LNCaP clone FGC (cell line): ENCODE data around the gene CDIP1.

Experiments
- DNase-seq: peaks from one replicate; pipeline ENCODE4 v3.0.0-alpha.2; 2011; ENCODE audit warnings: low read depth
- H3K4me3 ChIP-seq: 2 replicates; pipeline ENCODE4 v1.5.1; 2011; ENCODE audit warnings: mild to moderate bottlenecking, low read depth, low read length, control low read depth
- TF ChIP-seq, protein P1 (sequence below): IDR thresholded peaks from 2 replicates; pipeline ENCODE4 v1.5.1; 2012; ENCODE audit warnings: mild to moderate bottlenecking; ENCODE audit not compliant: control insufficient read depth, insufficient read depth; ENCODE audit errors: extremely low read depth

The CDIP1 gene

DNA sequence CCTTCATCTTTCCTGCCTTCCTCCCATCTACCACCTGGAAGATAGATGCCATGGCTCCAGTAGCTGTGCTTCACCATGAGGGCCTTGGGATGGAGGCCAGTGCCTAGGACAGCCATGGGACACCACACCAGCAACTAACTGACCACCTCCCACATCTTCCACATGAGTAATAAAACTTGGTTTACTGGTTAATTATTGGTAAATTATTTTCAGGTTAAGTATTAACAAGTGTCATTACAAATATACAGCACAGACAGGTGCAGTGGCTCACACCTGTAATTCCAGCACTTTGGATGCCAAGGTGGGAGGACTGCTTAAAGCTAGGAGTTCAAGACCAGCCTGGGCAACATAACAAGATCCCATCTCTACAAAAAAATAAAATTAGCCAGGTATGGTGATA lies 14.0 kb downstream of the CDIP1 start:
- TF ChIP-seq, protein P1, sequence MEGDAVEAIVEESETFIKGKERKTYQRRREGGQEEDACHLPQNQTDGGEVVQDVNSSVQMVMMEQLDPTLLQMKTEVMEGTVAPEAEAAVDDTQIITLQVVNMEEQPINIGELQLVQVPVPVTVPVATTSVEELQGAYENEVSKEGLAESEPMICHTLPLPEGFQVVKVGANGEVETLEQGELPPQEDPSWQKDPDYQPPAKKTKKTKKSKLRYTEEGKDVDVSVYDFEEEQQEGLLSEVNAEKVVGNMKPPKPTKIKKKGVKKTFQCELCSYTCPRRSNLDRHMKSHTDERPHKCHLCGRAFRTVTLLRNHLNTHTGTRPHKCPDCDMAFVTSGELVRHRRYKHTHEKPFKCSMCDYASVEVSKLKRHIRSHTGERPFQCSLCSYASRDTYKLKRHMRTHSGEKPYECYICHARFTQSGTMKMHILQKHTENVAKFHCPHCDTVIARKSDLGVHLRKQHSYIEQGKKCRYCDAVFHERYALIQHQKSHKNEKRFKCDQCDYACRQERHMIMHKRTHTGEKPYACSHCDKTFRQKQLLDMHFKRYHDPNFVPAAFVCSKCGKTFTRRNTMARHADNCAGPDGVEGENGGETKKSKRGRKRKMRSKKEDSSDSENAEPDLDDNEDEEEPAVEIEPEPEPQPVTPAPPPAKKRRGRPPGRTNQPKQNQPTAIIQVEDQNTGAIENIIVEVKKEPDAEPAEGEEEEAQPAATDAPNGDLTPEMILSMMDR = no peak
- DNase-seq = no peak
- no peak overlapping the region for H3K4me3 ChIP-seq

DNA sequence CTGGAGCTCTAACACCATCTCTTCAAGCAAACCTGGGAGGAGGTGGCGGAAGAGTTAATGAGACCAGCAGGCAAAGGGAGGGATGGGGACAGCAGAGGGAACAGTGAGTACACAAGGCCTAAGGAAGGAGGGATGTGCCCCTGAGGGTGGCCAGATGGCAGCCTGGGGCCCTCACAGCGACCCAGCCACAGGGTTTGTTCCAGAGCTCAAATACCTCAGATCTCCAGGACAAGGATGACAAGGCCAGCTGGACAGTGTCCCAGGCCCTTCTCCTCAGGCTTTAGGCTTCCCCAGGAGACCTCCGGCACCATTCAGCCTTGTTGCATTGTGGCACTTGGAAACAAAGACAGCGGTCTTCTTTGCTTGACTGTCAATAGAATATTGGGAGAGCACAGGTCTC lies 14.9 kb downstream of the CDIP1 start:
- DNase-seq = no peak
- TF ChIP-seq, protein P1 = no peak
- H3K4me3 ChIP-seq = no peak overlapping the region

DNA sequence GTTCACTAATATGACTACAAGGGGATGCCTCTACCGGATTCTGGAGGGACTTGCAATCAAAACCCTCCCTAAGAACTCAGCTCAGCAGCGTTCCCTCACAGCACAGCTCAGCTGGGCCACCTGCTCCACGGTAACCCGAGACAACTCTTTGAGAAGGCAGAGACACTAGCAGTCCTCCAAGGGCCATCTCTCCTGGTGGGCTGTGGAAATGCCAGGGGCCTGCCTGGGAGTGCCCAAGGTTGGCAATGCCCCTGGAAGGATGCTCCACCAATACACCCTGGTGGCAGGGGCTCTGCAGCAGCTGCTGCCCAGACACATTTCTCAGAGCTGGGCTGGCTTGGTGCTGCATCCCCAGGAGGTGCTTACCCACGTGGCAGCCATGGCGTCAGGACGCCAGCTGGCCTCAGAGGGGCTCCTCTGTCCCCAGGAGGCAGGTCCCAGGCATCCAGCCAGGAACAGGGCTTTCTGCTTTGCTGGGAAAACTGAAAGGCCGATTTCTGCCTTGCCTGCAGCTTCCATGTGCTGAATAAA lies 16.5 kb downstream of the CDIP1 start:
- TF ChIP-seq, protein P1 = no peak
- no peak for DNase-seq
- no peak overlapping the region for H3K4me3 ChIP-seq

DNA sequence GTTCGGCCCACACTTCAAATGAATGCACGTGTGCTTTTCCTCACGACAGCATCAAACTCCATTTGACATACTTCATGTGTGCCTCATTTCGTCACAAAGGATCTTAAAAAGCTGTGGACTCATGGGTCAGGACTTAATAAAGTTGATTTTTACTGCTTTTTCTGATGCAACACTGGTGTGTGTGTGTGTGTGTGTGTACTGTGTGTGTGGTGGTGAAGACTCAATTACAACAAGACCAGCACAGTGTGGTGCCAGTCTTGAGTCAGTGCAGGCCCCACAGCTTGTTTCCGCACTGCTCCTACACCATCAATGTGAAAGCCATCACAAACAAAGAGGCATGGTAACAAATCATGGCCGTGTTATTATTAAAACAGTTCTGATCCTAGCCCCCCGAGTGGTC lies 17.7 kb downstream of the CDIP1 start:
- no peak for DNase-seq
- H3K4me3 ChIP-seq = no peak overlapping the region
- TF ChIP-seq, protein P1 = no peak

DNA sequence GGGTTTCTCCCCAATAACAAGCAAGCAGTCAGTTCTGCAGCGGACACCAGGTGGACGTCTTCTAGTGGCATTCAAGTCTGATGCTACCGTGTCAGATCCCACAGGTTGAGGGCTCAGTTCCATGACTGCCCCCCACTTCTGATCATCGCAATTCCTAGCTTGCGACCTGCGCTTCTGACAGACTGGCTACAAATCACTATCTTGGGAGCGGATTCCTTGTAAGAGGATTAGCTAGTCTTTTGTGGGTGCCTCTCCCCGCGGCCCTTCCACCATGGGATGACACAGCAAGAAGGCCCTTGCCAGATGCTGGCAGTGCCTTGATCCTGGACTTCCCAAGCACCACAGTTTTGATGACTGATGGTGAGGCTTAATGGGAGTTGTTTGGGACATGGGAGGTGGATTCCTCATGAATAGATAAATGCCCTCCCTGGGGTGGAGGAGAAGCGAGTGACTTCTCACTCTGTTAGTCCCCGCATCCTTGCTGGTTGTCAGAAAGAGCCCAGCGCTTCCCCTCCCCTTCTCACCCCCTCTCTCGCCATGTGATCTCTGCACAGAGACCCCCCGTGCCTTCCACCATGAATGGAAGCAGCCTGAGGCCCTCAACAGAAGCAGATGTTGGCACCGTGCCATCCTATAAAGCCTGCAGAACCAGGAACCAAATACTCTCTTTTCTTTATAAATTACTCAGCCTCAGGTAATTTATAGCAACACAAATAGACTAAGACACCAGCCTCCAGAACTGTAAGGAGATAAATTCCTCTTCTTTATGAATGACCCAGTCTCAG lies 19.1 kb downstream of the CDIP1 start:
- H3K4me3 ChIP-seq = no peak overlapping the region
- no peak for DNase-seq
- TF ChIP-seq, protein P1 = no peak

DNA sequence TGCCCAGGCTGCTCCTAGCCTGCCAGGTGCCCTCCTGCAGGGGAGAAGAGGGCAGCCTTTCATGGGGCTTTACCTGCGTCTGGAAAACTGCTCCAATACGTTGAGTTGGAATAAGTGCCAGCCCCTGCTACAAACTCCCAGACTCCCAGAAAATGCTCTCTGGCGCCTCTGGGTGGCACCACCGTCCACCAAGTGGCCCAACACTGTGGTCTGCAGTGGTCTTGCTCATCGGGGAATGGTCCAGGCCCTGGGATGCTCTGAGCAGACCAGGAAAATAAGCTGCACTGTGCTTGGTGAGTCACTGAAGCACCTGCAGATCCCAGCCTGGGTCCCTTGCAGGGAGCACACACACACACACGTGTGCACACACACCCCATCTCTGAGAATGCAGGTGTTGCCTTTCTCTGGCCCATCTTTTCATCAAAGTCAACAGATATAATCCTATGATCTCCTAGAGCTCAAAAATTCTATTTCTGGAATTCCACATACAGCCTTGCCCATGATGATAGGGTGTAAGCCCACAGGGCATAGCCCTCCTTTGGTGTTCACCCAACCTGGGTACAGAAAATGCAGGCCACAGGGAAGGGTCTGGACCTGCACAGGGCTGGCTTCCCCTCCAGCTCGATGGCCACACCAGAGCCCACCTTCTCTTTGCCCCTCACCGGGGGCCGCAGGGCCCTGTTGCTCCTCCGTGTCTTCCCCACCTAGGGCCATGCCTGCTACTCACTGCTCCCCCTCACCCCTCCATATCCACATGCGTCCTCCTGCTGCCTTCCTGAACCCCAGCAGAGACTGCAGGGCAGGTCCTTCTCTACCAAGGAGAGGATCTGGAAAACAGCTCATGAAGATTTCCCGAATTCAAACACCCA lies 20.5 kb downstream of the CDIP1 start:
- TF ChIP-seq, protein P1 = 0 out of 2 replicates have a peak, but pooled peaks have one; percentile 26
- no peak for DNase-seq
- no peak overlapping the region for H3K4me3 ChIP-seq
